CD4-positive, alpha-beta T cell treated with Interferon alpha-2 for 1 hour (primary cell): Measurements from ENCODE around the gene PROM2.

Experiments used
- DNase-seq, 2 donors: peaks; one replicate each; pipeline ENCODE4 v3.0.0-alpha.2; 2020 to 2022

Gene PROM2

GRCh38 chr2:95310216-95310615, 36.0 kb downstream of the PROM2 start:
- DNase-seq = no peak

GRCh38 chr2:95310651-95311050, 36.4 kb downstream of the PROM2 start:
- DNase-seq = no peak

GRCh38 chr2:95311815-95312542, 37.7 kb downstream of the PROM2 start:
- no peak for DNase-seq

DNA sequence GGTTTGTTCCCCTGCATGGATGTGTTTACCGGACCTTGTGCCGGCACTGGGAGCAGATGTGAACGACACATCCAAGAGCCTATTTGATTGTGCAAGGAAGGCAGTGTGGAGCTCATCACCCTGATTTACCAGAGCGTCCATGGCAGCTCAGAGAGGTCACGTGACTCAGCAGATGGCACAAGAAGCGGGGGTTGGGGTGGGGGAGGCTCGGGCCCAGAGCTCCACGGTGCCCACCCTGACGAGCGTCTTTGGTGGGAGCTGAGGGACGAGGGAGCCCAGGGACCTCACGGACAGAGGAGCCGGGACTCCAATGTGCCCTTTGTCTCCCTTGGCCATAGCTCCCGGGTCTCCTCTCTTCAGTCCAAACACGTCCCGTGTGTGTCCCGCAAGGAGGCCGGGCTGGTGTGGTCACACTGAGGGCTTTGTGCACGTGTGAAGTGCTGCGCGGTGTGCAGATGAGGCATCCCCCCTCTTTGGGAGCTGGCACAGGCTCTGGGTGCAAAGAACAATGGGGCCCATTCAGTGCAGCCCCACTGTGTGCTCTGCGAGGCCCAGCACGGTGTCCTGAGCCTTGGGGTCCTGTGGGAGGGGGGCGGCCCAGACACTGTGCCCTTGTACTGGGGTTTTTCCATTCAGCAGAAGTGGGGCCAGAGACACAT, 38.4 kb downstream of the PROM2 start:
- no peak for DNase-seq

DNA sequence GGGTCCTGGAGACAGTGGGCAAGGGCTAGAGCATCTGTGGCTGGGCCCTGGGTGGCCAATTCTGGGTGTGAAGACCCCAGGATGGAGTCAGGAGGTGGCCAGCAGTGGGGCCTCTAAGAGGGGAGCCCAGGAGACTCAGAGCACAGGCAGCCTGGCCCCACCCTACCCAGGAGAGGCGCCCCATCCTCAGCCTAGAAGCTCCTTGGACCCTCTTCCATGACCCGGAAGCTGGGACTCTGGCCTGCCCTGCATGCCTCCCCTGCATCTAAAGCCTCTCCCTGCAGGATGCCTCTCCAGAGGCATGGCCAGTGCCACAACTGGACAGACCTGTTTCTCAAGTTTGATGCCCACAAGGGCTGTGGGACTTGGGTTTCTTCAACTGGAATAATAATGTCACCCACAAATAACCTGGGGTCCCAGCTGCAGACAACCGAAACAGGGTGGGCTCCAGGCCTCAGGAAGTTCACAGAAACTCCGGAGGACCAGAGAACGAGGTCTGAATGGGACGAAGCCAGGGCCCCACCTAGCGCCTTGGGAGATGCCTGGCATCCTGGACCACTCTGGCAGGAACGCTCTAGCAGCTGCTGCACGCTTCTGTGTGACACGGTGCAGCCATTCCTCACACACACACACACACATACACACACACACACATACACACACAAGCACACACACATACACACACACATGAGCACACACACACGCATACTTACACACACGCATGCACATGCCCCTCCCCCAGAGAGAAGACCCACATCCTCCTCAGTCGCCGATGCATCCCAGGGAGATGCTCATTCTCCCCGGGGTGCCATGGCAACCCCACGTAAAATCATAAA, 39.3 kb downstream of the PROM2 start:
- no peak for DNase-seq

DNA sequence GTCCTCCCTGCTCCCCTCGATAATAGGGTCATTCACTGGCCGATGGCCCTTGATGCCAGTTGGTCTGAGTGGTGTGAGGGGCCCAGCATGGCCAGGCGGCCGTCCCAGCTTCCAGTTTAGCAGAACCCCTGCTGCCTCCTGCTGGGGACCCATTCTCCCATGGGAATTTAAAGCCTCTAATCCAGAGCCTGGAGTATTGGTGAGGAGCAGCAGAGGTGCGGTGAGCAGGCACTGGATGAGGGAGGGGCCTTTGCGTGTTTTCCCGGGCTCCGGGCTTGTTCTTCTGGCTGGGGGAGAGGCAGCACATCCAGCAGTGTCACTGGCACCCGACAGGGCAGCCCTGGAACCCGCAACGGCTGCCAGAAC, 40.3 kb downstream of the PROM2 start:
- no peak for DNase-seq

GRCh38 chr2:95314964-95315611, 40.8 kb downstream of the PROM2 start:
- DNase-seq = no peak

- DNase-seq = no peak
Measured at GRCh38 chr2:95315801-95316411, 41.7 kb downstream of the PROM2 start.

- no peak for DNase-seq
Measured at GRCh38 chr2:95316466-95317122, 42.3 kb downstream of the PROM2 start.

GRCh38 chr2:95317123-95317500, 42.9 kb downstream of the PROM2 start:
- DNase-seq = no peak

- DNase-seq = no peak
Measured at GRCh38 chr2:95317665-95318425, 43.6 kb downstream of the PROM2 start.

DNA sequence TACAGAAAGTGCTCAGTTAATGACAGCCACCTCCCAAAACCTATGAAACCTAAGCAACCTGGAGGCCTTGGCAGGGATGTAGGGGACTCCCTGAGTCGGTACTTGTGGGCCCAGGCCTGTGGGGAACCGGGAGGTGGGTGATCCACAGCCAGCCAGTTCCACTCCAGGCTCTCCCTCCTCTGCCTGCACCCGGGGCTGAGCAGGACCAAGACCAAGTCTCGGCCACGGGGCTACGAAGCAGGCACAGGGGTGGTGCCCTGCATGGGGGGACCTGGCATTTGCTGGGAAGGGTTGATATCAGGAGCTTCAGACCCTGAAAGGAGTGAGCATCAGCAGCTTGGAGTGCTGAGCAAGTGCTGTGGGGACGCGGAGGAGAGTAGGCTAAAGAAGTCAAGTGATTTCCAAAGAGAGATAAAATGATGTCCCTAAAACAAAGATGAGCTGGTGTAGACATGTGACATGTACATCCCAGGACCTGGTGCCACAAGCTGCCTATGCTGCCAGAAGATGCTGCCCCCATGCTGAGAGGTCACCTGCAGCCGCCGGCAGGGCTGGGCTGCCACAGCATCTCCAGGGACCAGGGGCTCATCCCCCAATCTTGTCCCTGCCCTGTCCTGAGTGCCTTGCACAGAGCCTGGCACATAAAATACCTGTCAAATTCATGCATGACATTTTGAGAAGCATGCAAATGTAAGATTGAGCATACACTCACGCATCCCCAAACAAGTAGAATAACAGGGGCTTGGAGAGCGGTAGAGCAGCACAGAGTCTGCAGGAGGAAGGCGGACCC, 44.4 kb downstream of the PROM2 start:
- no peak for DNase-seq

DNA sequence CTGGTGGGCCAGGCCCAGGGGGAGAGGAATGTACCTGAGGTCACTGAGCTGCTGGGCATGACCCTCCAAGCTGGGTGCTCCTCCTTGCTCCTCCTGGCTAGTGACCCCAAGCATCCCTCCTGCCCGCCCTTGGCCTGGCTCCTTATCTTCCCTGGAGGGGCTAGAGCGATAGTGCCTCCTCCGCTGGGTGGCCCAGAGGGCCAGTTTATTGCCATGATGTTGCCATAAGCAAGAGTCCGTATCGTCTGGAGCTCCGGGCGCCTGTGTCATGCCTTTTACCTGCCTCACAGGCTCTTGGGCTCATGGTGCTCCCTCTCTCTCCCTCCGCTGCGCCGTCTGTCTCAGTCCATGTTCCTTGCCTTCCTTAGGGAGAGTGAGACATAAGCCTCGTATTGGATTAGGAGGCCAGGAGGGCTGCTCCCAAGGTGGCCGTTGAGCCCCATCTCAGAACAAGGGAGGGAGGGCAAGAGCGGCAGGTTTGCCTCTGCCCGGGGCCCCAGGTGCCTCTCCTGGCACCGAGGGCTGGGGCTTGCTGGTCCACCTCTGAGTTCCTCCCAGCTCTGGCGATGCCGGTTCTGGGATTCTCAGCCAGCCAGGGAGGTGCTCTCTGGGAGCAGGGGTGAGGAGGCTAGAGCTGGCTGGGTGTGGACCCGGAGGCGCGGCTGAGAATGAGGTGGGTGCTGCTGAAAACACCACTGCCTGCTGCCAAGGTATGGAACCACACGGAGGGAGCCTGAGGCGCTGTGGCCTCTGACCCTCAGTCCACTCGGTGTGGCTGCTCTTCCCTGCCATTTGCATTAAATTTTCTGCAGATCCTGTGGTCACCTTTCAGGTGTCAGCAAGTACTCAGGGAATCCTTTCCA, 45.5 kb downstream of the PROM2 start:
- no peak for DNase-seq

- no peak for DNase-seq
Measured at GRCh38 chr2:95320344-95320712, 46.1 kb downstream of the PROM2 start.

DNA sequence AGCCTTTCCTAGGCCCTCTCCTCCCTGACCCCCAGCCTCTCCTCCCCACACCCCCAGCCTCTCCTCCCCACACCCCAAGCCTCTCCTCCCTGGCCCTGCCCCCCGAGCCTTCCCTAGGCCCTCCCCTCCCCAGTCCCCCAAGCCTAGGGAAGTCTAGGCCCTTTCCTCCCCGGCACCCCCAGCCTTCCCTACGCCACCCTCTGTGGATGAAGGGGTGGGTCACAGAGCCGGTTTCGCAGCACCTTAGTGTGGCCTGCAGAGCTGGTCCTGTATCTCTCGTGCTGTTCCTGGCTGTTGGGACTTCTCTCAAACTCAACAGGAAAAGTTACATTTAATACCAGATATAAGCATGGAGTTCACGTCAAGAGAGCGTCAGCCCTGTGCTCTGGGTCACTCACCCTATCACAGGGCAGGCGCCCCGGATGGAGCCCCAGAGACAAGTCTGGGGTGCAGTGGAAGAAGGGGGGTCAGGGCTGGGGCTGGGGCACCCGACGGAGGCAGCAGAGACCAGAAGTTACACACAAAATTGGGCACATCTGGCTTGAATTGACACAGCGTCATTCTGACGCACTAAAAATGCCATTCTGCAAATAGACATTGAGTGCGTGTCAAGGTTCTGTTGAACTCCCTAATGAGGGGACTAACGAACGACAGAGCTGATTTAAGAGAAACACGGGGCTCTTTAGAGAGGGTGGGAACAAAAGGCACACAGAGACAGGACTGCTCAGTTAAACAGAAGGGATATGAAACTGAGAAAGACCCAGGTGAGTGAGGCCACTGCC, 46.9 kb downstream of the PROM2 start:
- no peak for DNase-seq

DNA sequence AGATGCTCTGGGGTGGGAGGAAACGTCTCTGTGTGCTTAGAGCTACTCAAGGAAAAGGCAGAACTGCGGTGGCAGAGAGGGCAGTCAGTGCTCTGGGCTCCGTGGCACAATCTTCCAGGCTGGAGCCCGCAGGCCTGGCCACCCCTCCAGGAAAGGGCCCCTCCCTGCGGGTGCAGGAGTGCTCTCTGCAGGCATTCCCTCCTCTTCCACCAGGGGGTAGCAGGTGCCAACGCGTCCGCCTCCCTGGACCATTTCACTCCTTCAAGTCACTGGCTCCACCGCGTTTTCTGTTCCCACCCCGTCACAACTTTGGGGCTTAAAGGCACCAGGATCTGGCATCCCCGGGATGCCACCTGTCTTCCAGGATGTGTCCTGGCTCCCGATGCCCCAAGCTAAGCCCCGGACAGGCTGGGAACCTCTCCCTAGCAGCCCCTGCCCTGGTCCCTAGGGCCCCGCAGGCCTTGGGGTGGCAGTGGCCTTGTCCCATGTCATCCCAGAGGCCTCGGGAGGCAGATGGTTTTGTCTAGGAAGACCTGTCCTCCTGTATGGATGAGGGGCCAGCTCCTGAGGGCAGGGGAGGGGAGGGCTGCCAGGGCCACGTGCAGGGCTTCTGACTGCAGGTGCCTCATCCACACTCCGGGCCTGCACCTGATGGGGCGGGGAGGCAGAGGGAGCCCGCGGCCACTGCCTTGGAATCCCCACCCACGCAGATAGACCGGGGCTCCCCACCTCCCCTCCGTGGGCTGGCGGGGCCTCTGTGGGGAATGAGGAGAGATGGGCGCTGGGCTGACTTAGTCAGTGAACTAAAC, 49.3 kb downstream of the PROM2 start:
- DNase-seq = no peak

GRCh38 chr2:95325026-95325425, 50.8 kb downstream of the PROM2 start:
- no peak for DNase-seq
